ENCODE results near the gene TIMM50. TPM values are rescaled to one million over a fixed set of nuclear protein-coding genes. Genes with fewer than 3 reads are reported as not detected.

The TIMM50 gene
- total RNA-seq, result 10 to 100 TPM; 39.4 to 45.6 (median 41.1) TPM

DNA sequence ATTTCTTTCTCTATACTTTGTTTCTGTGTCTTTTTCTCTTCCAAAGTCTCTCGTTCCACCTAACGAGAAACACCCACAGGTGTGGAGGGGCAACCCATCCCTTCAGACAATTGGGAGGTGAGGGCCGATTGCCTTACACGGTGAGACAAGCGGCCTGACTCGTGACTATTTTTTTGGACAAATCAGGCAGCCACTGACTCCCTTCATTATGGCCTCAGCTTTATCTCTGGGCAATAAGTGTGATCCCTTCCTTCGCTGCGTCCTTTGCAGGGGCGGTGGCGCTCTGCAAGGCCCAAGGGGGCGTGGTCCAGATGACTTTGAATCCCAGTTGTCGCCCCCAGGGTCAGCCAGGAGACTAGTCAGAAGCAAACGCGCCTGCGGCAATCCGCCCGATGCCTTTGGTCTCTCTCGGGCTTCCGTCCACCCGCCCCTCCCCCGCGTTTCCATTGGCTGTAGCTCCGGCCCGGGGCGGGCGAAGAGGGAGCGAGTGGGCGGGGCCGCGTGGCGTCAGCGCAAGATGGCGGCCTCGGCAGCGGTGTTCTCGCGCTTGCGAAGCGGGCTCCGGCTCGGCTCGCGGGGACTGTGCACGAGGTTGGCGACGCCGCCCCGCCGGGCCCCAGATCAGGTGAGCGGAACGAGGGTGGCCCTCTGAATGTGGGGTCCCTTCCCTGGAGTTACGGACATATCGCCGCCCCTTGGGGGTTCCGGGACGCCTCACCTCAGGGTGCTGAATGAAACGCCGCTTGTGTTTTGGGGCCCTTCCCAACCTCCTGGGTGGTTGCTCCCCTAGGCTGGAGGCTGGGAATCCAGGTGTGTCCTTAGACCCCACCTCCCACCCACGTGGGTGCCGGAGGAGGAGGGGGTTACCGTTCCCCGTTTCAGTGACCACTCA is at the start of gene TIMM50:
TIMM50 (plus strand) TSS at position 502 of the 892 bp plus-strand sequence; CDS start at position 518, 16 bp downstream.
- H3K27ac ChIP-seq, result peak within 1 kb of the TSS; percentile 86 to 88
- H3K36me3 ChIP-seq, result no peaks in the 10 kb centered on the region
- peak; percentile 94 to 98 for DNase-seq (ENCODE audit: low spot score in 2 of 2)
- TF ChIP-seq, protein P1, sequence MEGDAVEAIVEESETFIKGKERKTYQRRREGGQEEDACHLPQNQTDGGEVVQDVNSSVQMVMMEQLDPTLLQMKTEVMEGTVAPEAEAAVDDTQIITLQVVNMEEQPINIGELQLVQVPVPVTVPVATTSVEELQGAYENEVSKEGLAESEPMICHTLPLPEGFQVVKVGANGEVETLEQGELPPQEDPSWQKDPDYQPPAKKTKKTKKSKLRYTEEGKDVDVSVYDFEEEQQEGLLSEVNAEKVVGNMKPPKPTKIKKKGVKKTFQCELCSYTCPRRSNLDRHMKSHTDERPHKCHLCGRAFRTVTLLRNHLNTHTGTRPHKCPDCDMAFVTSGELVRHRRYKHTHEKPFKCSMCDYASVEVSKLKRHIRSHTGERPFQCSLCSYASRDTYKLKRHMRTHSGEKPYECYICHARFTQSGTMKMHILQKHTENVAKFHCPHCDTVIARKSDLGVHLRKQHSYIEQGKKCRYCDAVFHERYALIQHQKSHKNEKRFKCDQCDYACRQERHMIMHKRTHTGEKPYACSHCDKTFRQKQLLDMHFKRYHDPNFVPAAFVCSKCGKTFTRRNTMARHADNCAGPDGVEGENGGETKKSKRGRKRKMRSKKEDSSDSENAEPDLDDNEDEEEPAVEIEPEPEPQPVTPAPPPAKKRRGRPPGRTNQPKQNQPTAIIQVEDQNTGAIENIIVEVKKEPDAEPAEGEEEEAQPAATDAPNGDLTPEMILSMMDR (IDR thresholded peaks at IDR 0.05), result peak in 1 of 3 donors; percentile 11
- peak; percentile 24 for TF ChIP-seq POLR2A (IDR thresholded peaks at IDR 0.05)
- peak; percentile 72 to 90 (median 81) for TF ChIP-seq POLR2AphosphoS5 (IDR thresholded peaks at IDR 0.05)
- no peaks in the 10 kb centered on the region for H3K9me3 ChIP-seq
- H3K27me3 ChIP-seq, result no peaks in the 10 kb centered on the region
- H3K4me1 ChIP-seq, result peaks cover 4 to 8% of the 10 kb centered on the region in 2 donors
- peak within 1 kb of the TSS; percentile 63 to 96 (median 92) for H3K4me3 ChIP-seq
- intact Hi-C loops (cut with DNase I; ENCODE audit: low total_unique reads), result loop anchor here (1.0 kb wide), 1 partner anchor 27 kb away; no protein-coding TSS in a partner anchor

DNA sequence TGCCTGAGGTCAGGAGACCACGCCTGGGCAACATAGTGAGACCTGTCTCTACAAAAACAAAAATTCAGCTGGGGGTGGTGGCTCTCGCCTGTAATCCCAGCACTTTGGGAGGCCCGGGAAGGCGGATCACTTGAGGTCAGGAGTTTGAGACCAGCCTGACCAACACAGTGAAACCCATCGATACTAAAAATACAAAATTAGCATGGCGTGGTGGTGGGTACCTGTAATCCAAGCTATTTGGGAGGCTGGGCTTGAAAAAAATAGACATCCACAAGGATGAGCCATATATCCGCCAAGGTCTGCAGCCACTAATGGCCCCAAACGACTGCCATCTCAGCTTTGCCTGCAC is 48.0 kb upstream of the TIMM50 start:
- peaks cover 9 to 19% of the 10 kb centered on the region in 2 donors for H3K4me1 ChIP-seq
- H3K4me3 ChIP-seq, result no peak overlapping the region
- TF ChIP-seq, protein P1 (IDR thresholded peaks at IDR 0.05), result no peak
- no peak for TF ChIP-seq POLR2A (IDR thresholded peaks at IDR 0.05)
- TF ChIP-seq POLR2AphosphoS5 (IDR thresholded peaks at IDR 0.05), result no peak
- intact Hi-C loops (cut with DNase I; ENCODE audit: low total_unique reads), result no loop called here
- no peak overlapping the region for H3K27ac ChIP-seq
- no peaks in the 10 kb centered on the region for H3K9me3 ChIP-seq
- peaks cover 7% of the 10 kb centered on the region for H3K36me3 ChIP-seq
- no peak for DNase-seq (ENCODE audit: low spot score in 2 of 2)
- no peaks in the 10 kb centered on the region for H3K27me3 ChIP-seq

DNA sequence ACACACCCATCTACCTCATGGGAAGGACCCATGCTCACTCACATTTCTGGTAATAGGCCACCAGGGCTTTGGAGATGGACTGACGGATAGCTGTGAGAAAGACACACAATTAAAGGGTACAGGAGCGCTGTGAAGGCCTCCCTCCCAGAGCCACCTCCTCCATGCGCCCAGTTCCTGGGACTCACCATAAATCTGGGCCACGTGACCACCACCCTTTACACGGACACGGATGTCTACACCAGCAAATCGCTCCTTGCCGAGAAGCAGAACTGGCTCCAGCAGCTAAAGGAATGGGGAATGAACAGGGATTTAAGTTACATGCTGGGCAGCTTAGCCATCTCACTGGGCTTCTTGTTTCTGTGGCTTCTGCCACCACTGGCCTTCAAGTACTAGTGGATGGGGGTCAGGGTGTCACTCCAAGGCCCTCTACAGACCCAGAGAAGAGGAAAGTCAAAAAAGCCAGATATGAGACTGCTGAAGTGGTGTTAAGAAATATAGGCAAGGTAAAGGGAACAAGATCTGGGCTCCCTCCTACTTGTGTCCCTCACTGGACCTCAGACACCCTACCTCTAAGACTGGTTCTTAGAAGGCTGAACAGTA is 47.1 kb upstream of the TIMM50 start:
- intact Hi-C loops (cut with DNase I; ENCODE audit: low total_unique reads), result no loop called here
- Histone ChIP-seq H3K27me3 (no peaks in the 10 kb centered on the region), H3K36me3 (peaks cover 7% of the 10 kb centered on the region), H3K27ac (peak overlapping the region; percentile 52 to 87), H3K4me3 (peak overlapping the region in 1 of 3 donors; percentile 83), H3K4me1 (peaks cover 8 to 19% of the 10 kb centered on the region in 2 donors), H3K9me3 (no peaks in the 10 kb centered on the region)
- no peak for TF ChIP-seq POLR2A (IDR thresholded peaks at IDR 0.05)
- TF ChIP-seq POLR2AphosphoS5 (IDR thresholded peaks at IDR 0.05), result no peak
- TF ChIP-seq, protein P1 (IDR thresholded peaks at IDR 0.05), result no peak
- DNase-seq (ENCODE audit: low spot score in 2 of 2), result no peak

DNA sequence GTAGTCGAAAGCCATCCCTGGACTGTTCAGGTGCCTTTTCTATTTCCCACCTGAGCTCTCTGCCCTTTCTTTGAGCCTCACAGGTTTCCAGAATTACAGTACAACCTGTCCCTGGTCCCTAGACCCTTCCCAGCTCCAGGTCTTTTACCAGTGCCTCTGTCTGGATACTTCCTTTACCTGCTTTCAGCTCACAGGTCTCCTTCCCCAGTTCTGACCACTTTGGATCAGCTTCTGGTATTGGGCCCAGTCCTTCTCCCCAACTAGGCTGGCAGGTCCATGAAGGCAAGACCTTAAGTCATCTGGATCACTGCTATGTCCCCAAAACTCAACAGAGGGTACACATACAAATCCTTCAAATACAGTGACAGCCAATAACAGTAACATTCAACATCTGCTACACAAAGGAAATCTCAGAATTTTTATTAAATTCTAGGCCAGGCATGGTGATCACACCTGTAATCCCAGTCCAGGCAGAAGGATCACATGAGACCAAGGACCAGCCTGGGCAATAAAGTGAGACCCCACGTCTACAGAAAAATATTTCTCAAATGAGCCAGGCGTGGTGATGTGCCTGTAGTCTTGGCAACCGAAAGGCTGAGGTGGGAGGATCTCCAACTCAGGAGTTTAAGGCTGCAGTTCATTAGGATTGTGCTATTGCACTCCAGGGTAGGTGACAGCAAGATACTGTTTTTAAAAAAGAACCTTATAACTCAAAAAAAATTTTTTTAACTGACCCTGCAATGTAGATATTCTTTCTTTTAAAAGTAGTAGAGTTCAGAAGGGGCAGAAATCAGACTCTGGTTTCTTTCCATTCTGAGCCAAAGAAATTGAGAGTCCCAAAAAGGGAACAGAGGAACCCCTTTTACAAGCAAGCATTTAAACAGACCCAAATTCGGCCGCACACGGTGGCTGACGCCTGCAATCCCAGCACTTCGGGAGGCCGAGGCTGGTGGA is 46.2 kb upstream of the TIMM50 start:
- no peak for DNase-seq (ENCODE audit: low spot score in 2 of 2)
- H3K36me3 ChIP-seq, result peaks cover 7% of the 10 kb centered on the region
- H3K27ac ChIP-seq, result peak overlapping the region; percentile 87 to 92
- TF ChIP-seq, protein P1 (IDR thresholded peaks at IDR 0.05), result no peak
- TF ChIP-seq POLR2AphosphoS5 (IDR thresholded peaks at IDR 0.05), result no peak
- TF ChIP-seq POLR2A (IDR thresholded peaks at IDR 0.05), result no peak
- peak overlapping the region; percentile 83 to 98 (median 91) for H3K4me3 ChIP-seq
- H3K27me3 ChIP-seq, result no peaks in the 10 kb centered on the region
- intact Hi-C loops (cut with DNase I; ENCODE audit: low total_unique reads), result no loop called here
- H3K4me1 ChIP-seq, result peaks cover 4 to 19% of the 10 kb centered on the region in 2 donors
- no peaks in the 10 kb centered on the region for H3K9me3 ChIP-seq

Measured in breast epithelium (tissue), 4 donors.